NOMO-1 treated with dmso at 0.1 percent for 144 hours (cell line): Measurements from ENCODE around the gene PCSK2.

Source experiments
- DNase-seq: peaks from one replicate; lab custom pipeline; 2025; ENCODE audit not compliant: unreplicated experiment; lab: John Stamatoyannopoulos, UW

PCSK2 gene

GRCh38 chr20:17470973-17471372 is 244.1 kb downstream of the PCSK2 start:
- no peak for DNase-seq

GRCh38 chr20:17471606-17472187 is 244.9 kb downstream of the PCSK2 start:
- DNase-seq = no peak

GRCh38 chr20:17473659-17474058 is 246.8 kb downstream of the PCSK2 start:
- DNase-seq = no peak

GRCh38 chr20:17479063-17479657 is 252.3 kb downstream of the PCSK2 start:
- DNase-seq = no peak

- no peak for DNase-seq
Measured at GRCh38 chr20:17480696-17481095, 253.9 kb downstream of the PCSK2 start.

- no peak for DNase-seq
Measured at GRCh38 chr20:17481661-17482060, 254.8 kb downstream of the PCSK2 start.

- no peak for DNase-seq
Measured at GRCh38 chr20:17482536-17482935, 255.7 kb downstream of the PCSK2 start.

GRCh38 chr20:17485017-17485416 is 258.2 kb downstream of the PCSK2 start:
- DNase-seq = no peak

GRCh38 chr20:17488916-17489600 is 262.2 kb downstream of the PCSK2 start:
- no peak for DNase-seq

- no peak for DNase-seq
Measured at GRCh38 chr20:17490501-17490900, 263.7 kb downstream of the PCSK2 start.

GRCh38 chr20:17491041-17491440 is 264.2 kb downstream of the PCSK2 start:
- DNase-seq = no peak

- no peak for DNase-seq
Measured at GRCh38 chr20:17491488-17491887, 264.6 kb downstream of the PCSK2 start.

GRCh38 chr20:17493173-17493572 is 266.3 kb downstream of the PCSK2 start:
- DNase-seq = no peak

GRCh38 chr20:17494201-17494600 is 267.4 kb downstream of the PCSK2 start:
- no peak for DNase-seq

- DNase-seq = no peak
Measured at GRCh38 chr20:17495826-17496225, 269.0 kb downstream of the PCSK2 start.

- DNase-seq = no peak
Measured at GRCh38 chr20:17497821-17498580, 271.2 kb downstream of the PCSK2 start.

GRCh38 chr20:17498641-17499040 is 271.8 kb downstream of the PCSK2 start:
- no peak for DNase-seq

- DNase-seq = no peak
Measured at GRCh38 chr20:17499041-17499440, 272.2 kb downstream of the PCSK2 start.

- no peak for DNase-seq
Measured at GRCh38 chr20:17500271-17500670, 273.4 kb downstream of the PCSK2 start.

- DNase-seq = no peak
Measured at GRCh38 chr20:17500826-17501225, 274.0 kb downstream of the PCSK2 start.

GRCh38 chr20:17501701-17502100 is 274.9 kb downstream of the PCSK2 start:
- DNase-seq = no peak

GRCh38 chr20:17502105-17502504 is 275.3 kb downstream of the PCSK2 start:
- no peak for DNase-seq
